GM12891 (cell line): ENCODE measurements around the gene C3orf20.

Source experiments
- PAX5 ChIP-seq: IDR thresholded peaks from 2 replicates; pipeline ENCODE4 v1.6.1; 2011; ENCODE audit warnings: low read length, moderate library complexity, mild to moderate bottlenecking; ENCODE audit not compliant: insufficient read depth, severe bottlenecking
- POLR2AphosphoS5 ChIP-seq: IDR thresholded peaks from 2 replicates; pipeline ENCODE4 v1.6.1; 2011; ENCODE audit warnings: low read depth, low read length, control low read depth

GRCh38 chr3:14765576-14766427, 90.9 kb downstream of the C3orf20 start:
- TF ChIP-seq PAX5, result no peak
- no peak for TF ChIP-seq POLR2AphosphoS5
